Amniotic epithelial cell (primary cell): ENCODE measurements around the gene RSAD2.
A peak's percentile ranks its signal among the peaks of the same experiment; 100 is the strongest.
"Not testable (repeated sequence)": the region's sequence is repeated elsewhere in the genome, so short reads cannot be mapped to it uniquely, and the experiment has no call there.

ENCODE experiments used
- DNase-seq: peaks from one replicate; pipeline ENCODE4 v3.0.0-alpha.2; 2010; ENCODE audit warnings: low read depth

The RSAD2 gene

DNA sequence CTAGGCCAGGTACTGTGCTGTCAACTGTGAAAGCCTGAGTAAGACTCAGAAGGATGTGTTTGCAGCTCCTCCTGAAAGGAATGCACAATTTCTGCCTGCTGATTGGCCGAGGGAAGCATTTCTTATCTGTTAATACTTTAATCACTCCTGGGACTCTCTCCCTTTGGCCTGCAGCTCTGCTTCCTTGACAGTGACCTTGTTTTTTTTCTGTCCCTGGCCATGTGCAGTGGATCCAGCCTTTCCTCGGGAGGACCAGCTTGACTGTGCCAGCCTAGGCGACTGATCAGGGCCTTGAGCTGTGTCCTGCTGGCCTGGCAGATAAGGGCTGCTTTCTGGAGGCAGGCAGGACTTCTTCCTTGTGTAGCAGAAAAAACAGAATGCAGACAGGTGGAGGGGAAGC, 49.6 kb downstream of the RSAD2 start:
- peak; percentile 67 for DNase-seq

GRCh38 chr2:6927753-6928152, 50.2 kb downstream of the RSAD2 start:
- no peak for DNase-seq

DNA sequence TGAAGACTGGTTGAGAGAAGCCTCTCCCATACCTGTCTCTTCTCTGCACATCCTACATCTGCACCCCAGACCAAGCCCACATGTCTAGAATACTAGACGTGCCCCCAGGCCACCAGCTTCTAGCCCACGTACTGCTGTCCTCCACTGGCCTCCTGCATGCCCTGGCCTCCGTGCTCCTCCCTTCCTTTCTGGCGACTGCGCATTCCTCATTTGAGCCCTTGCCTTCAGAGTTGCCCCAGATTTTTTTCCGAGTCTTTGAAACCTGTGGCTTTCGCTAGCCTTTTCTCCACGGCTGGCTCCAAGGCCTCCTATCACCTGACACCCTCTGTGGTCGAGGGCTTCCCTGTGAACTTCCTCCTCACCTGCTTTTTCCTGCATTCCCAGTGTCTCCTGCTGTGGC, 50.9 kb downstream of the RSAD2 start:
- no peak for DNase-seq

GRCh38 chr2:6929196-6929819, 51.7 kb downstream of the RSAD2 start:
- DNase-seq: no peak

DNA sequence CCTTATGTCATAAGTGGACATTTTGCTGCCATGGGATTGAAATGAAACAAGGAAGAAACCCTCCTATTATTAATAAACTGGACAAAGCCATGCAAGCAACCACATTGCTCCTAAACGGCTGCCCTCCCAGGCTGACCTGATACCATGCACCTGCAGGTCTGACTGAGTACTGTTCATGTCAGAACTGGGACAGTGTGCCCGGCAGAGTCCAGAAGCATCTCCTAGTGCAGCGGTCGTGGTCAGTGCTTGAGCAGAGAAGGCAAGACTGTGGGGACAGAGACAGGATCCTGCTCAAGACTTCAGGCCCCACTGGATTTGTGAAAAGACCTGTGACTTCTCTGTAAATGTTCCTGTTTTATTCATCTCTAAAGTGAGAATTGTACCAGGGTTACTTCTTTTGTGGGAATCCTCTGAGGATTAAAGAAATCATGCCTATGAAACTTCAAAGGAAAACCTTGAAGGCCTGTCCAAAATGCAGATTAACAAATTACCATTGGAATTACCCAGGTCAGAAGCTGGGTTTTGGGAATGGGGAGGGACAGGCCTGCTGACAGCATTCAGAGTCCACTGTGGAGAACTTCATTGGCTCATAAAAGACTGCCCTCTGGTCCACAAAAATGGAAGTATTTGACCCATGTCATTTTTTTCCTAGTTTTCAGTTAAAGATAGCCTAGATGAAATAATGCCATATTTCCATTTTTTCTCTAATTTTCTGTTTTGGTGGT, 53.5 kb downstream of the RSAD2 start:
- DNase-seq: no peak

DNA sequence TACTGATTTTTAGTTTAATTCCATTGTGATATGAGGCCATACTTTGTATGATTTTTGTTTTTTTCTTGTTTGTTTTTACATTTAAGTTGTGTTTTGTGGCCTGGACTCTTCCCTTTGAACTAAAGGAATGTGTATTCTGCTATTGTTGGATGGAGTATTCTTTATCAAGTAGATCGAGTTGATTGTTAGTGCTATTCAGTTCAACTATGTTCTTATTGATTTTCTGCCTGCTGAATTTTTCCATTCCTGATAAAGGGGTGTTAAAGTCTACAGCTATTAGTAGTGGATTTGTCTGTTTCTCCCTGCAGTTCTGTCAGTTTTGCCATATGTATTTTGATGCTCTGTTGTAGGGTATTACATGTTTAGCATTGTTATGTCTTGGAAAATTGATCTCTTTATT, 54.2 kb downstream of the RSAD2 start:
- DNase-seq: no peak

DNA sequence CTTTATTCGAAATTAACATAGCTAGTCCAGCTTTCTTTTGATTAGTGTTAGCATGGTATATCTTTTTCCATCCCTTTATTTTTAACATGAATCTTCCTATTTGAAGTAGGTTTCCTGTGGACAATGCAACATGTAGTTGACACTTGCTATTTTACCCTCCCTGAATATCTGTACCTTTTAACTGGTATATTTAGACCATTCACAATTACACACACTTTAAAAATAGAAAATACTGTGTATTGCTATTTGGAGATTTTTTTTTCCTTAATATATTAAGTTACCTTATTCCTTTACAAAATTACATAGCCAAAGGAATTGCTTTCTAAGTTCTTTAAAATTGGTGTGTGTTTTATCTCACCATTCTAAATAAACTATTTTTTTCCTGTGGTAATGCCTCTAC, 54.6 kb downstream of the RSAD2 start:
- DNase-seq: no peak

- no peak for DNase-seq
Measured at GRCh38 chr2:6932828-6933227, 55.3 kb downstream of the RSAD2 start.

- no peak for DNase-seq
Measured at GRCh38 chr2:6933911-6934310, 56.3 kb downstream of the RSAD2 start.

DNA sequence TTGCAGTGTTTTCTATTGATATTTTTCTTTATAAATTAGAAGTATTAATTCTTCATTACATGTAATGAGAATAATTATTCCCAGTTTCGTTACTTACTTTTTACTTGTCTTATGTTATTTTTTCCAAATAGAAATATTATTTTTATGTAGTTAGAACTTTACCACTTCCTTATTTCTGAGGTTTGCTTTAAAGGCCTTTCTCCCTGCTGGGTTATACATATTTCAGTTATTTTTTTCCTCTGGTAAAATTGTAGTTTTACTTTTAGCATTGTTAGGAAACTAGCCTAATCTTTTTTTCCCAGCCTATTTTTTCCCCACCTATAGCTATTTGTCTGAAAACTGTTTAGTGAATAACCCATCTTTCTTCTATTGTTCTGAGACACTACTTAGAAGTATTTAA, 56.8 kb downstream of the RSAD2 start:
- DNase-seq: no peak

- DNase-seq: no peak
Measured at GRCh38 chr2:6934758-6935651, 57.4 kb downstream of the RSAD2 start.

DNA sequence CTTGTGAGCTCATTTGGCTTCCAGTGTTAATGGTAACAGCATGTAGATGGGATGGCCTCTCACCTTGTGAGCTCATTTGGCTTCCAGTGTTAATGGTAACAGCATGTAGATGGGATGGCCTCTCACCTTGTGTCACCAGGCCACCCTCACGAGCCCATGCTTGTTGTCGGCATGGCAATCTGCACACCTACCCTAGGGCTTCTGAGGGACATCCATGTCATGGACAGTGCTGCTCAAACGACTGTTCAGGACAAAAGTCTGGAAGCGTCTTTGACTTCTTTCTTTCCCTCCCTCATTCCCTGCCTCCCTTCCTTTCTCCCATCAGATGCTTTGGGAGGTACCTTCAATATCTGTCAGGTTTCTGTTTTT, 58.1 kb downstream of the RSAD2 start:
- not testable (repeated sequence) for DNase-seq

DNA sequence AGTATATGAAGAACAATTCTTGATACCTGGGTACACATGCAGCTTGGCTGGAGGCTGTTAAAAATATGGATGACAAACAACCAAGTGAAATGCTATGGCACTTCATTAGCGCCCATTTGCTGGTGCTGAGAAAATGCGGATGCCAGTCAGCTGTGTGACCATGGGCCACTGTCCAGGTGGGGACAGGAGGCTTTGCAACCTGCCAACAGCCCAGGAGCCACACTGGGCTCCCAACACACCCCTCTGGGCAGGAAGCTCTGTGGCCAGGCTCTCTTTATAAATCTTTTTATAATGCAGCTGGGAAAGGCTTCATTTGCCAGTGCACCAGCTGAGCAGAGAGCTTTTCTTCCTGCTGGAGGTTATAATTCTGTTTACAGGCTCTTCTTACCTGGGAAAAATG, 59.6 kb downstream of the RSAD2 start:
- DNase-seq: no peak

GRCh38 chr2:6937582-6937981, 60.0 kb downstream of the RSAD2 start:
- no peak for DNase-seq

- no peak for DNase-seq
Measured at GRCh38 chr2:6939071-6939470, 61.5 kb downstream of the RSAD2 start.

- no peak for DNase-seq
Measured at GRCh38 chr2:6940820-6941219, 63.2 kb downstream of the RSAD2 start.

- peak; percentile 43 for DNase-seq
Measured at GRCh38 chr2:6941299-6942046, 63.9 kb downstream of the RSAD2 start.

GRCh38 chr2:6942848-6943247, 65.3 kb downstream of the RSAD2 start:
- DNase-seq: no peak

GRCh38 chr2:6943523-6943922, 65.9 kb downstream of the RSAD2 start:
- DNase-seq: no peak

DNA sequence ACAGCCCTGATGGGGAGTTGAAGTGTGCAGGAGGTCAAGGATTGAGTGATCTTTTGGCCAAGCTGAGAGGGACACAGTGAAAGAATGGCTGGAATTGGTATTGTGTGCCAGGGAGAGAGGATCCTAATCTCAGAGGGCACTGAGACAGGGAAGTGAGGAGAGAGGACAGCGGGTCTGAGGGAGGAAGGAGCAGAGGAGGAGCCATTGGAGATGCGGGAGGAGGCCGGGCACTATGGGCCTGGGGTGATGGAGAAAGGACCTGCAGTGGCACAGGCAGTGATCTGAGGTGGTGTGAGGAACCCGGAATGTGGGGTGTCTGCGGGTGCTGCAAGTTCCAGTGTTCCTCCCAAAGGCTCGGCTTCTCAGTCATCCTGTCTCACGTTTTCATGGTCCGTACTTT, 66.4 kb downstream of the RSAD2 start:
- no peak for DNase-seq

DNA sequence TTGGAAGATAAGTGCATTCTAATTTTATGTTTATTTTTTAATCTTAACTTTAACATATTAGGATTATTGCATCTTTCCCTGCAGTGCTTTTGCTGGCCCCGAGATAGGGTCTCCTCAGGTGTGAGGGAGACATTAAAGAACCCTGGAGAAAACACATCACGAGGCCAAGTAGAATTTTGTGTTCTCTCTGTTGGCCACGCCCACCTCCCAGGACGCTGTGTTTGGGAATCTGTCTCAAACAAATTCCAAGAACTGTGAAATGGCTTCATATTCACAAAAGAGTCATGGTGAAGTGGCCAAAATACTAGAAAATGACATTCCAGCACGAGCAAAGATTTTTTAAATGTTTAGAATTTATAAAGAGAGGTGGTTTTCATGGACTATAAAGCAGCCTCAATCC, 67.0 kb downstream of the RSAD2 start:
- DNase-seq: no peak

- no peak for DNase-seq
Measured at GRCh38 chr2:6945087-6945813, 67.7 kb downstream of the RSAD2 start.
